HepG2 (cell line): ENCODE measurements around the gene DIPK1B. TPM values are rescaled to one million over a fixed set of nuclear protein-coding genes. Genes with fewer than 3 reads are reported as not detected.
A peak's percentile ranks its signal among the peaks of the same experiment; 100 is the strongest.

Experiments
- CEBPB ChIP-seq: IDR thresholded peaks from 2 replicates; pipeline ENCODE4 v1.6.1; 2011; ENCODE audit warnings: low read depth, low read length, improper control_type of control experiment, borderline replicate concordance
- FIP1L1 ChIP-seq: fragments of 200-400 bp; formaldehyde crosslinking; IDR thresholded peaks from 2 replicates; pipeline ENCODE4 v1.6.1; 2018; ENCODE audit warnings: low read depth, mild to moderate bottlenecking, low read length, moderate library complexity, borderline replicate concordance; ENCODE audit not compliant: insufficient read depth
- ISL2 ChIP-seq: sonication (generic); formaldehyde crosslinking; IDR thresholded peaks from 2 replicates; pipeline ENCODE4 v1.5.0; 2020; ENCODE audit warnings: missing genetic modification reagents
- ISX ChIP-seq: sonication (generic); formaldehyde crosslinking; conservative IDR thresholded peaks from 2 replicates; pipeline ENCODE4 v1.5.0; 2020; ENCODE audit warnings: missing genetic modification reagents
- NPAS2 ChIP-seq: sonication (generic); formaldehyde crosslinking; IDR thresholded peaks from 2 replicates; pipeline ENCODE4 v1.8.0; 2022; ENCODE audit warnings: mild to moderate bottlenecking, missing genetic modification reagents, borderline replicate concordance
- NR2F1 ChIP-seq, 2 experiments: fragments of 450-650 bp in 1 of 2; formaldehyde crosslinking in 1 of 2; IDR thresholded peaks; 2 replicates each; pipeline versions ENCODE4 v1.5.0 to v1.6.1; 2016 to 2020; ENCODE audit warnings: mild to moderate bottlenecking in 1 of 2, missing compliant biosample characterization in 1 of 2, missing genetic modification reagents in 1 of 2, moderate library complexity in 1 of 2
- POLR2AphosphoS2 ChIP-seq: IDR thresholded peaks from 2 replicates; pipeline ENCODE4 v1.6.1; 2011; ENCODE audit warnings: low read depth, low read length, improper control_type of control experiment
- RARG ChIP-seq: sonication (generic); formaldehyde crosslinking; IDR thresholded peaks from 2 replicates; pipeline ENCODE4 v1.4.0; 2020; ENCODE audit warnings: low read depth, mild to moderate bottlenecking, missing genetic modification reagents
- RBM22 ChIP-seq: fragments of 200-400 bp; formaldehyde crosslinking; optimal IDR thresholded peaks from 2 replicates; pipeline ENCODE3; 2017; ENCODE audit warnings: mild to moderate bottlenecking, low read length, moderate library complexity
- SMARCC2 ChIP-seq: fragments of 450-650 bp; IDR thresholded peaks from 2 replicates; pipeline ENCODE4 v1.6.1; 2017; ENCODE audit warnings: antibody characterized with exemption, mild to moderate bottlenecking
- SRSF9 ChIP-seq: fragments of 200-400 bp; formaldehyde crosslinking; IDR thresholded peaks from 2 replicates; pipeline ENCODE4 v1.6.1; 2018; ENCODE audit warnings: borderline replicate concordance, mild to moderate bottlenecking, low read depth, low read length; ENCODE audit not compliant: insufficient read depth, poor library complexity, severe bottlenecking
- ZFP1 ChIP-seq: IDR thresholded peaks from 2 replicates; pipeline ENCODE4 v1.6.1; 2016
- ZNF207 ChIP-seq: fragments of 450-650 bp; IDR thresholded peaks from 2 replicates; pipeline ENCODE4 v1.6.1; 2016; ENCODE audit warnings: antibody characterized with exemption, borderline replicate concordance
- ZNF510 ChIP-seq: sonication (generic); formaldehyde crosslinking; IDR thresholded peaks from 2 replicates; pipeline ENCODE4 v1.4.0; 2020; ENCODE audit warnings: low read depth, mild to moderate bottlenecking, missing genetic modification reagents
- ZNF850 ChIP-seq: sonication (generic); formaldehyde crosslinking; conservative IDR thresholded peaks from 2 replicates; pipeline ENCODE4 v1.9.0; 2021; ENCODE audit warnings: mild to moderate bottlenecking, missing genetic modification reagents
- polyA plus RNA-seq, 8 experiments: library from polyadenylated mRNA; depleted of rRNA in 3 of 8; stranded (reverse) in 7 of 8; unstranded in 1 of 8; fragments of >200 nt; fragmentation: Illumina TruSeq in 4 of 8; extraction: Trizol in 4 of 8; gene quantifications; 2 replicates each; pipeline versions ENCODE4 v1.2.1 to v1.2.3, GENCODE V29; 2011 to 2016; ENCODE audit warnings: low read depth in 4 of 8, missing spikeins in 1 of 8, mixed read lengths in 1 of 8; ENCODE audit not compliant: insufficient read depth in 1 of 8
- total RNA-seq, 5 experiments: library from RNA; depleted of rRNA; stranded (reverse); fragments of >200 nt; fragmentation: Illumina TruSeq; extraction: Trizol; gene quantifications; 2 replicates each; pipeline ENCODE4 v1.2.3, GENCODE V29; 2016; ENCODE audit warnings: low read depth in 1 of 5
- TF ChIP-seq, protein P1 (sequence below): IDR thresholded peaks from 2 replicates; pipeline ENCODE4 v1.6.1; 2016; ENCODE audit warnings: low read depth
- TF ChIP-seq, protein P2 (sequence below): sonication (generic); formaldehyde crosslinking; IDR thresholded peaks from 2 replicates; pipeline ENCODE4 v1.4.0; 2020; ENCODE audit warnings: missing genetic modification reagents
- TF ChIP-seq, protein P3 (sequence below): sonication (generic); formaldehyde crosslinking; IDR thresholded peaks from 2 replicates; pipeline ENCODE4 v1.8.1; 2023; ENCODE audit warnings: missing genetic modification reagents, mild to moderate bottlenecking, borderline replicate concordance
- TF ChIP-seq, protein P4 (sequence below): sonication (generic); formaldehyde crosslinking; IDR thresholded peaks from 2 replicates; pipeline ENCODE4 v1.4.0; 2020; ENCODE audit warnings: mild to moderate bottlenecking, low read depth, missing genetic modification reagents
- TF ChIP-seq, protein P5 (sequence below), 2 experiments: IDR thresholded peaks; 2 replicates each; pipeline ENCODE4 v1.6.1; 2011 to 2012; ENCODE audit warnings: low read length in 2 of 2, borderline replicate concordance in 1 of 2, low read depth in 1 of 2, mild to moderate bottlenecking in 1 of 2, moderate library complexity in 1 of 2

The DIPK1B gene
- total and polyA plus RNA-seq, 2 of the 13 experiments (the other 11 are each of a cell fraction or from before 2014, with no cell fraction given) = 0.18 to 3.9 TPM

DNA sequence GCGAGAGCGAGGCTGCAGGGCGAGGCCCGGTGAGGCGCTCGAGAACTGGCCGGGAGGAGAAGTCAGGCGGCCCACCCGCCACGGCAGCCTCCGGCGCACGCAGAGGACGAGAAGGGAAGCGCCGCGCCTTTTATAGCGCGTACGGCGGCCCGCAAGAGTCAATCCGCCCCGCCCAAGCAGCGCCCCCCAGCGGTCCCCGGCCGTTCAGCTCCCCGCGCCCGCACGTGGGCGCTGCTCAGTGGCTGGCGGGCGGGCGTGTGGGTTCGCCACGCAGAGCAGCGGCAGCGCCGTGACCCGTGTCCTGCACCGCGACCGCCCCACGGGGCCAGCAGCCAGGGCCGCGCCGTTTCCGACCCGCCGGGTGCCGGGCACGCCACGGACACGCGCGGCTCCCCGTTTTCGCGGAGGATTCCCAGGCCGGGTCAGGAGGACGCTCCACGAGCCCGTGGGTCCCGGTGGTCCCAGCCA is 15.7 kb downstream of the DIPK1B start (continued):
- TF ChIP-seq, protein P1, sequence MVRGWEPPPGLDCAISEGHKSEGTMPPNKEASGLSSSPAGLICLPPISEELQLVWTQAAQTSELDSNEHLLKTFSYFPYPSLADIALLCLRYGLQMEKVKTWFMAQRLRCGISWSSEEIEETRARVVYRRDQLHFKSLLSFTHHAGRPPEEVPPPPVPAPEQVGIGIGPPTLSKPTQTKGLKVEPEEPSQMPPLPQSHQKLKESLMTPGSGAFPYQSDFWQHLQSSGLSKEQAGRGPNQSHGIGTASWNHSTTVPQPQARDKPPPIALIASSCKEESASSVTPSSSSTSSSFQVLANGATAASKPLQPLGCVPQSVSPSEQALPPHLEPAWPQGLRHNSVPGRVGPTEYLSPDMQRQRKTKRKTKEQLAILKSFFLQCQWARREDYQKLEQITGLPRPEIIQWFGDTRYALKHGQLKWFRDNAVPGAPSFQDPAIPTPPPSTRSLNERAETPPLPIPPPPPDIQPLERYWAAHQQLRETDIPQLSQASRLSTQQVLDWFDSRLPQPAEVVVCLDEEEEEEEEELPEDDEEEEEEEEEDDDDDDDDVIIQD (CRISPR knock-in tag) = no peak
- peak in 1 of 2 experiments; percentile 45; a peak in 1 of 4 replicates for TF ChIP-seq NR2F1 (CRISPR knock-in tag; IDR thresholded peaks at IDR 0.05)
- TF ChIP-seq SMARCC2 = no peak
- TF ChIP-seq RARG (CRISPR knock-in tag) = no peak; the same call in 1 of the 2 replicates
- TF ChIP-seq ISX (CRISPR knock-in tag) = no peak
- TF ChIP-seq, protein P2, sequence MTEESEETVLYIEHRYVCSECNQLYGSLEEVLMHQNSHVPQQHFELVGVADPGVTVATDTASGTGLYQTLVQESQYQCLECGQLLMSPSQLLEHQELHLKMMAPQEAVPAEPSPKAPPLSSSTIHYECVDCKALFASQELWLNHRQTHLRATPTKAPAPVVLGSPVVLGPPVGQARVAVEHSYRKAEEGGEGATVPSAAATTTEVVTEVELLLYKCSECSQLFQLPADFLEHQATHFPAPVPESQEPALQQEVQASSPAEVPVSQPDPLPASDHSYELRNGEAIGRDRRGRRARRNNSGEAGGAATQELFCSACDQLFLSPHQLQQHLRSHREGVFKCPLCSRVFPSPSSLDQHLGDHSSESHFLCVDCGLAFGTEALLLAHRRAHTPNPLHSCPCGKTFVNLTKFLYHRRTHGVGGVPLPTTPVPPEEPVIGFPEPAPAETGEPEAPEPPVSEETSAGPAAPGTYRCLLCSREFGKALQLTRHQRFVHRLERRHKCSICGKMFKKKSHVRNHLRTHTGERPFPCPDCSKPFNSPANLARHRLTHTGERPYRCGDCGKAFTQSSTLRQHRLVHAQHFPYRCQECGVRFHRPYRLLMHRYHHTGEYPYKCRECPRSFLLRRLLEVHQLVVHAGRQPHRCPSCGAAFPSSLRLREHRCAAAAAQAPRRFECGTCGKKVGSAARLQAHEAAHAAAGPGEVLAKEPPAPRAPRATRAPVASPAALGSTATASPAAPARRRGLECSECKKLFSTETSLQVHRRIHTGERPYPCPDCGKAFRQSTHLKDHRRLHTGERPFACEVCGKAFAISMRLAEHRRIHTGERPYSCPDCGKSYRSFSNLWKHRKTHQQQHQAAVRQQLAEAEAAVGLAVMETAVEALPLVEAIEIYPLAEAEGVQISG (CRISPR knock-in tag) = peak; percentile 94
- peak; percentile 73; the same call in 1 of the 2 replicates for TF ChIP-seq POLR2AphosphoS2
- TF ChIP-seq NPAS2 (CRISPR knock-in tag) = no peak; the same call in 1 of the 2 replicates
- TF ChIP-seq CEBPB = no peak
- TF ChIP-seq ZFP1 (CRISPR knock-in tag) = peak; percentile 47; the same call in 1 of the 2 replicates
- no peak for TF ChIP-seq ZNF207
- peak; percentile 57 for TF ChIP-seq RBM22
- TF ChIP-seq ISL2 (CRISPR knock-in tag) = peak; percentile 82
- TF ChIP-seq, protein P3, sequence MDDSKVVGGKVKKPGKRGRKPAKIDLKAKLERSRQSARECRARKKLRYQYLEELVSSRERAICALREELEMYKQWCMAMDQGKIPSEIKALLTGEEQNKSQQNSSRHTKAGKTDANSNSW (CRISPR knock-in tag) = peak; percentile 46; the same call in 1 of the 2 replicates
- TF ChIP-seq SRSF9 = no peak
- no peak for TF ChIP-seq ZNF850
- TF ChIP-seq ZNF510 (CRISPR knock-in tag) = no peak
- TF ChIP-seq, protein P4, sequence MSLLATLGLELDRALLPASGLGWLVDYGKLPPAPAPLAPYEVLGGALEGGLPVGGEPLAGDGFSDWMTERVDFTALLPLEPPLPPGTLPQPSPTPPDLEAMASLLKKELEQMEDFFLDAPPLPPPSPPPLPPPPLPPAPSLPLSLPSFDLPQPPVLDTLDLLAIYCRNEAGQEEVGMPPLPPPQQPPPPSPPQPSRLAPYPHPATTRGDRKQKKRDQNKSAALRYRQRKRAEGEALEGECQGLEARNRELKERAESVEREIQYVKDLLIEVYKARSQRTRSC (CRISPR knock-in tag) = no peak
- TF ChIP-seq FIP1L1 = no peak
- TF ChIP-seq, protein P5, sequence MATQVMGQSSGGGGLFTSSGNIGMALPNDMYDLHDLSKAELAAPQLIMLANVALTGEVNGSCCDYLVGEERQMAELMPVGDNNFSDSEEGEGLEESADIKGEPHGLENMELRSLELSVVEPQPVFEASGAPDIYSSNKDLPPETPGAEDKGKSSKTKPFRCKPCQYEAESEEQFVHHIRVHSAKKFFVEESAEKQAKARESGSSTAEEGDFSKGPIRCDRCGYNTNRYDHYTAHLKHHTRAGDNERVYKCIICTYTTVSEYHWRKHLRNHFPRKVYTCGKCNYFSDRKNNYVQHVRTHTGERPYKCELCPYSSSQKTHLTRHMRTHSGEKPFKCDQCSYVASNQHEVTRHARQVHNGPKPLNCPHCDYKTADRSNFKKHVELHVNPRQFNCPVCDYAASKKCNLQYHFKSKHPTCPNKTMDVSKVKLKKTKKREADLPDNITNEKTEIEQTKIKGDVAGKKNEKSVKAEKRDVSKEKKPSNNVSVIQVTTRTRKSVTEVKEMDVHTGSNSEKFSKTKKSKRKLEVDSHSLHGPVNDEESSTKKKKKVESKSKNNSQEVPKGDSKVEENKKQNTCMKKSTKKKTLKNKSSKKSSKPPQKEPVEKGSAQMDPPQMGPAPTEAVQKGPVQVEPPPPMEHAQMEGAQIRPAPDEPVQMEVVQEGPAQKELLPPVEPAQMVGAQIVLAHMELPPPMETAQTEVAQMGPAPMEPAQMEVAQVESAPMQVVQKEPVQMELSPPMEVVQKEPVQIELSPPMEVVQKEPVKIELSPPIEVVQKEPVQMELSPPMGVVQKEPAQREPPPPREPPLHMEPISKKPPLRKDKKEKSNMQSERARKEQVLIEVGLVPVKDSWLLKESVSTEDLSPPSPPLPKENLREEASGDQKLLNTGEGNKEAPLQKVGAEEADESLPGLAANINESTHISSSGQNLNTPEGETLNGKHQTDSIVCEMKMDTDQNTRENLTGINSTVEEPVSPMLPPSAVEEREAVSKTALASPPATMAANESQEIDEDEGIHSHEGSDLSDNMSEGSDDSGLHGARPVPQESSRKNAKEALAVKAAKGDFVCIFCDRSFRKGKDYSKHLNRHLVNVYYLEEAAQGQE (IDR thresholded peaks at IDR 0.05; ENCODE audit: borderline replicate concordance in 1 of 2, low read depth in 1 of 2, low read length in 2 of 2) = peak in 1 of 2 experiments; percentile 75; a peak in 1 of 4 replicates
